Subcutaneous abdominal adipose tissue (tissue), 5 donors: ENCODE measurements around the gene HMGB3.
"Not testable (repeated sequence)": the region's sequence is repeated elsewhere in the genome, so short reads cannot be mapped to it uniquely, and the experiment has no call there.

Experiments used
- H3K27ac ChIP-seq: one replicate; pipeline ENCODE4 v1.7.0; 2013; ENCODE audit warnings: low read depth, mild to moderate bottlenecking, inconsistent platforms, low read length, moderate library complexity
- H3K27me3 ChIP-seq, 5 donors: one replicate each; pipeline ENCODE4 v1.7.0; 2013; ENCODE audit warnings: low read length in 5 of 5, inconsistent platforms in 1 of 5; ENCODE audit not compliant: control insufficient read depth in 5 of 5, insufficient read depth in 4 of 5
- H3K36me3 ChIP-seq, 5 donors: one replicate each; pipeline ENCODE4 v1.7.0; 2013; ENCODE audit warnings: low read length in 5 of 5; ENCODE audit not compliant: control insufficient read depth in 5 of 5, insufficient read depth in 5 of 5
- H3K4me1 ChIP-seq, 5 donors: one replicate each; pipeline ENCODE4 v1.7.0; 2013; ENCODE audit warnings: low read length in 5 of 5, mild to moderate bottlenecking in 3 of 5, moderate library complexity in 1 of 5; ENCODE audit not compliant: control insufficient read depth in 5 of 5, insufficient read depth in 5 of 5
- H3K4me3 ChIP-seq, 5 donors: one replicate each; pipeline ENCODE4 v1.7.0; 2013; ENCODE audit warnings: low read length in 5 of 5, low read depth in 1 of 5
- H3K9ac ChIP-seq, 5 donors: one replicate each; pipeline ENCODE4 v1.7.0; 2013; ENCODE audit warnings: low read length in 5 of 5, mild to moderate bottlenecking in 4 of 5, moderate library complexity in 3 of 5
- H3K9me3 ChIP-seq, 5 donors: one replicate each; pipeline ENCODE4 v1.7.0; 2013; ENCODE audit warnings: low read length in 5 of 5; ENCODE audit not compliant: control insufficient read depth in 5 of 5
- donor health status: healthy.
- donor health status: healthy.
- donor health status: healthy.
- donor health status: healthy.
- donor health status: healthy.

Gene HMGB3

DNA sequence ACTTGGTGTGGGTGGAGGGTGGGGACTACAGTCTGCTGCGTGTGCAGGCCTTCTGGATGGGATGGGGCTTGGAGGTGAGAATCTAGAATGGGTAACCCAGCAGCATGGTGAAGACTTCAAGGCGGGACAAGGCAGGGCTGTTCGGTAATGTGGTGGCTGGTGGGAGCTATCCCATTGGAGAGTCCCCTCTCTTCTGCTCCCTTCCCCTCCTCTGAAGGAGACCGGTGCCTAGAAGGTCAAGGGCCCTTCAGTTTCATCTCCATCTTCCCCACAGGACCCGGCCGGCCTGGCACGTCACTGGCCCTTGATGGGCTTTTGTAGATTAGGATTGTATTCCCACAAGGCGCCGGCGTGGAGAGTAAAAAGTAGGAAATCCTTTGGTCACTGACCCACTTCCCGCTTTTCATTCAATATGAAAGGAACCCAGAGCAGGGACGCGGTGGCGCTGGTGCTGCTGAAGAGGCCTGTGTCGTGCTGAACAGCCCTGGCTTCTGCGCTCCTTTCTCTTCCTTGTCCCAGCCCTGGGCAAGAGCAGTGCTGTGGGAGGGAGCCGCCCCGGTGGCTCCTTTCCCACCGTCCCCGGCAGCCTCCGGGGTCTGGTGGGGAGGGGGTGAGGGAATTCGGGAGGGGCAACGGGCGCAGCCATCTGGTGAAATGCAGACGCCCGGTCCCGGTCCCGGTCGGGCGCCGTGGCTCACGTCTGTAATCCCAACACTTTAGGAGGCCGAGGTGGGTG, 7.3 kb upstream of the HMGB3 start:
- Histone ChIP-seq H3K27me3 (no peaks in the 10 kb centered on the region), H3K4me1 (peaks cover 0 to 2% (median 0%) of the 10 kb centered on the region in 5 donors), H3K36me3 (no peaks in the 10 kb centered on the region), H3K4me3 (peak overlapping the region in 1 of 5 donors; percentile 17), H3K9me3 (peaks cover 0 to 2% (median 0%) of the 10 kb centered on the region in 5 donors), H3K27ac (no peak overlapping the region), H3K9ac (no peak overlapping the region)

DNA sequence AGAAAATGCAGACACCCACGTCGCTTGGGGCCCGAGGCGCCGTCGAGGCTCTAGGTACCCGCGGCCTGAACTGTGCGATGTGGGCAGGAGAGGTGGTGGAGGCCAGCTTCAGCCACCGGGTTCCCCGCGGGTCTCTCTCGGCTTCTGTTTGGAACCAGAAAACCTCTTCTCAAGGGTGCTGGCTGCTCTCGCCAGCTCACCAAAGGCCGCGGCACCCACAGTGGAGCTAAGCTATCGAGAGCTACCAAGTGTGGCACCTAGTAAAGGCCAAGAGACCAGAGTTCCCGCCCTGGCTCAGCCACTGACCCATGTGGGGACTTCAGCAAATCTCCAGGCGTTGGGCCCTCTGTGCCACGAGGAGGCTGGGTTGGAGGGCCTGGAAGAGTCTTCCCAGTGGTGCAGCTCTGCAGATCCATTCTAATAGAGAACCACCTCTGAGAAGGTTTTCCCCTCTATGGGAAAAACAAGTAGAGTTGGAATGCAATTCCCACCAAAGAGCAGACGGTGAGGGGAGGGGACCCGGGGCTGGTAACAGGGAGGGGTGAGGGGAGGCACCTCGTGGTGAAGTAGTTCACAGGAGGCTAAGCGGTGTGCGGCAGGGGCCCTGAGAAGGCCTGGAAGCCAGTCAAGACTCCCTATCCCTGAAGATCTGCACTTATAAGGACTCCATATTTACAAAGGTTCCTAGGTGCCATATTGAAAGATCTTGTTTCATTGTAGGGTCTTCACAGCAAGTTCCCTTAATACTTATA, 5.5 kb upstream of the HMGB3 start:
- Histone ChIP-seq H3K4me1 (peaks cover 0 to 4% (median 3%) of the 10 kb centered on the region in 5 donors), H3K27me3 (peaks cover 0 to under 1% (median 0%) of the 10 kb centered on the region in 5 donors), H3K9ac (no peak overlapping the region), H3K36me3 (no peaks in the 10 kb centered on the region), H3K27ac (no peak overlapping the region), H3K4me3 (no peak overlapping the region), H3K9me3 (peaks cover 0 to 2% (median 0%) of the 10 kb centered on the region in 5 donors)

DNA sequence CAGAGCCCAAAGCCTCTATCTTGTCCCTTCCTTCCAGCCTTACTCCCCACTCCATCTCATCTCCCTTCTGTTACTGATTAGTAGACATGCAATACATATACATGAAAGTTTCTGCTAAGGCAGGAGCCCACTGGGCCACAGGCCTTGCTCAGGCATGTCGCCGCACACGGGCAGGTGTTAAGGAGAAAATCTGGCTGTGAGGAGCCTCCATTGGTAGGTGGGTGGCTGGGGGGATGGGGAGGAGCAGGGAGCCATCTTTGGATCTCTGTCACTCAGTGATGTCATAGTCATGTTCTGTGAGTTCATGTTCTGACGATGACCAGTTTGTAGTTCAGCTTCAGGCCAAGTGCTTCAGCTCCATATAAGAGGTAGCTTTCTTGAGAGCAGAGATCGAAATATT, 2.9 kb upstream of the HMGB3 start:
- no peaks in the 10 kb centered on the region for H3K36me3 ChIP-seq
- H3K9ac ChIP-seq: no peak overlapping the region
- H3K4me1 ChIP-seq: peaks cover 2 to 13% (median 9%) of the 10 kb centered on the region in 5 donors
- no peak overlapping the region for H3K4me3 ChIP-seq
- peaks cover 0 to 4% (median 0%) of the 10 kb centered on the region in 5 donors for H3K27me3 ChIP-seq
- H3K27ac ChIP-seq: no peak overlapping the region
- peaks cover 0 to 2% (median 0%) of the 10 kb centered on the region in 5 donors for H3K9me3 ChIP-seq

DNA sequence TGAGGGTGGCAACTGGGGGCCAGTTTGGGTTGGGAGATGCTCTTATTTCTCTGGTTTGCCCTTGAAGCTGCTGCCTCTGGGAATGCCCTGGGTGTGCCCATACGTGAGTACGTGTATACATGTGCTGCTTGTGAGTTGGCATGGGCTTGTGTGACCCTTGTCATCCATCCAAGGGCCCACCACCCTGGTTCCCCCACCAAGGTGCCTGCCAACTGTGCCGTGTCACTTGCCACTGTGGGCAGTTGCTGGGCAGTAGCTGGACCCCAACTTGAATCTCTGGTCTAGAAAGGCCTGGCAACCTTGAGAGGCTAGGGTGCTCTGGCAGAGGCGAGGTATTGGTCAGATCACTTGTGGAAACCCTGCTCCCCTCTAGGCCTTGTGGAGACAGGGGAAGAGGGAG, 2.4 kb upstream of the HMGB3 start:
- Histone ChIP-seq H3K27ac (no peak overlapping the region), H3K4me1 (peaks cover 2 to 11% (median 9%) of the 10 kb centered on the region in 5 donors), H3K9ac (no peak overlapping the region), H3K27me3 (peaks cover 0 to 4% (median 0%) of the 10 kb centered on the region in 5 donors), H3K4me3 (no peak overlapping the region), H3K36me3 (no peaks in the 10 kb centered on the region), H3K9me3 (peaks cover 0 to 2% (median 0%) of the 10 kb centered on the region in 5 donors)

DNA sequence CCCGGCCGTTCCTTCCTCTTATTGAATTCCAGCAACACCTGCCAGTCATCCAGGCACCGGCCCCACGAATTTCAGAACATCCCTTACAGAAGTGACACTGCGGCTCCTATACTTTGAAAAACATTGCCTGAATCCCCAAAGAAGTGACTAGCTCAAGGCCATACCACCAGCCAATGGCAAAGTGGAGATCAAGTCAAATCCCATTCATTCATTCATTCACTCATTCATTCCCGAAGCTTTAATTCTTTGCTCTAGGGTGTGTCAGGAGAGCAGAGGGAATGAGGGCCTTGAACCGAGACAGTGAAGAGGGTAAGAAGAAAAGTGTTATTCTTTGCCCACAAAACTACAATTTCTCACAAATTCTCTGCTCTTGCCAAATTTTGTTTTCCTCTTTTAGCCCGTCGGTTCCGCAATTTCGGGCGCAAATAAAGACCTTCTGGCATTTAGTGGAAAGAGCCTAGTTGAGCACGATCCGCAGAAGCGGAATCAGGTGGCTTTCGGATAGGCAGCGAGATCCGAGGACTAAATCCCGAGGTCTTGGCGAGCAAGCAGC, 824 bp upstream of the HMGB3 start:
- Histone ChIP-seq H3K9ac (peak overlapping the region in 3 of 5 donors; percentile 12 to 62 (median 51)), H3K36me3 (no peaks in the 10 kb centered on the region), H3K27me3 (peaks cover 0 to 4% (median 0%) of the 10 kb centered on the region in 5 donors), H3K27ac (no peak overlapping the region), H3K4me1 (peaks cover 2 to 11% (median 9%) of the 10 kb centered on the region in 5 donors), H3K9me3 (no peaks in the 10 kb centered on the region), H3K4me3 (peak overlapping the region in 4 of 5 donors; percentile 53 to 67 (median 62))

DNA sequence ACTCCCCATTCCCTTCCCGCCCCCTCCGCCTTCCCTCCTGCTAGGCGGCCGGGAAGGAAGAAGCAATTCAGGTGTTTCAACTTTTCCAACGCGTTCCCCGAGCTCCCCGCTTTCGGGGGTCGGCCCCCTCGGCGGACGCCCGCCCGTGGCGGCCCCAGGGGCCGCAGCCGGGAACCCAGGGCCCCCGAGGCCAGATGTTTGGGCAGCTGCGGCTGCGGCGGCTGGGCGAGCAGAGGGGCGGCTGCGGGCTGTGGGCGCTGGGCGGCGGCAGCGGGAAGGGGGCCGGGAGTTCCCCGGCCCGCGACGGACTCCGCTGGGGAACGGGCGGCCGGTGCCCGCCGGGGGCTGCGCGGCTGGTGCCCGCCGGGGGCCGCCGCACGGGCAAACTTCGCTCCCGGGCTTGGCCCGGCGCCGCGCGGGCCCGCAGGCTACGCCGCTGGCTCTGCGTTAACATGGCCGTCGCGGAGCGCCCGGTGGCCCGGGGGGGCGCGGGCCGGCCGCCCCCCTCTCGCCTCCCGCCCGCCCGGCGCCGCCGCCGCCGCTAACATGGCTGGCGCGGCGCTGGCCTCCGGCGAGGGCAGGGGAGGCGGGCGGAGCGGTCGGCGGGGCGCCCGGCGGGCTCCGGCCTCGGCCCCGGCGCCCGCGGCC, 510 bp downstream of the HMGB3 start:
- no peaks in the 10 kb centered on the region for H3K36me3 ChIP-seq
- H3K4me1 ChIP-seq: peaks cover 2 to 11% (median 9%) of the 10 kb centered on the region in 5 donors
- H3K27me3 ChIP-seq: peaks cover 0 to 4% (median 0%) of the 10 kb centered on the region in 5 donors
- peak overlapping the region in 4 of 5 donors; percentile 38 to 67 (median 50) for H3K4me3 ChIP-seq
- no peaks in the 10 kb centered on the region for H3K9me3 ChIP-seq
- no peak overlapping the region for H3K27ac ChIP-seq
- no peak overlapping the region for H3K9ac ChIP-seq

DNA sequence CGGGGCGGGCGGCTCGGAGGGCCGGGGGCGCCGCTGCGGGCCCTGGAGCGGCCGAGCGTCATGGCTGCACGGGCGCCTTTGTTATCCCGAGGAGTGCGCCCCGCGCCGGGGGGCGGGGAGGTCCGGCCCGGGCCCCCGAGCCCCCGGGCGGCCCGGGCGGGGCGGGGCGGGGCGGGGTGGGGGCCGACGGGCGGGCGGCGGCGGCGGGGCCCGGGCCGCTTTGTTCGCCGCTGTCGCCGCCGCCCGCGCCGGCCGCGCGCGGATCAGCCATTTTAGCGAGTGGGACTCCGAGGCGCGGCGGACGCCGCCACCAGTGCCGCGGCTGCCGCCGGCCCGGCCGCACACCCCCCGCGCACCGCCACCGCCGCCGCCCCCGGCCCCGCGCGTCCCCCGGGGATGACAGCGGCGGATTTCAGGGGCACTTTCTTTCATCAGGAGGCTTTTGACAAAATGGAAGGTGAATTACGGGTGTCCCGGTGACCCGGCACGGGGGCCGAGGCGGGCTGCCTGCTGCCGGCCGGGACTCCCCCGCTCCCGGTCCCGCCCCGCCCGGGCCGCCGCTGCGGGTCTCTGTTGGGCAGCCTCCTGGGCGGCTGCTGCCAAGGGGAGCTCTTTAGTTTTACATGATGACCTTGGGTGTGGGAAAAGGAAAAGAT, 1.2 kb downstream of the HMGB3 start:
- H3K9me3 ChIP-seq: no peaks in the 10 kb centered on the region
- no peaks in the 10 kb centered on the region for H3K36me3 ChIP-seq
- H3K9ac ChIP-seq: peak overlapping the region in 1 of 5 donors; percentile 8
- H3K27ac ChIP-seq: no peak overlapping the region
- peaks cover 2 to 11% (median 9%) of the 10 kb centered on the region in 5 donors for H3K4me1 ChIP-seq
- peaks cover 0 to 4% (median 0%) of the 10 kb centered on the region in 5 donors for H3K27me3 ChIP-seq
- peak overlapping the region in 4 of 5 donors; percentile 6 to 58 (median 44) for H3K4me3 ChIP-seq

DNA sequence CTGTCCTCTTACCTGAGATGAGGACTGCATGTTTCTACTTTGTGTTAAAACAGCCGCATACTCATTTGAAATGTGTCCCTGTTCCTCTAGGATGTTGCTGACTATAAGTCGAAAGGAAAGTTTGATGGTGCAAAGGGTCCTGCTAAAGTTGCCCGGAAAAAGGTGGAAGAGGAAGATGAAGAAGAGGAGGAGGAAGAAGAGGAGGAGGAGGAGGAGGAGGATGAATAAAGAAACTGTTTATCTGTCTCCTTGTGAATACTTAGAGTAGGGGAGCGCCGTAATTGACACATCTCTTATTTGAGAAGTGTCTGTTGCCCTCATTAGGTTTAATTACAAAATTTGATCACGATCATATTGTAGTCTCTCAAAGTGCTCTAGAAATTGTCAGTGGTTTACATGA, 4.6 kb downstream of the HMGB3 start:
- H3K9ac ChIP-seq, H3K9me3 ChIP-seq, H3K27ac ChIP-seq, H3K36me3 ChIP-seq, H3K4me3 ChIP-seq, H3K4me1 ChIP-seq, H3K27me3 ChIP-seq: not testable (repeated sequence)

DNA sequence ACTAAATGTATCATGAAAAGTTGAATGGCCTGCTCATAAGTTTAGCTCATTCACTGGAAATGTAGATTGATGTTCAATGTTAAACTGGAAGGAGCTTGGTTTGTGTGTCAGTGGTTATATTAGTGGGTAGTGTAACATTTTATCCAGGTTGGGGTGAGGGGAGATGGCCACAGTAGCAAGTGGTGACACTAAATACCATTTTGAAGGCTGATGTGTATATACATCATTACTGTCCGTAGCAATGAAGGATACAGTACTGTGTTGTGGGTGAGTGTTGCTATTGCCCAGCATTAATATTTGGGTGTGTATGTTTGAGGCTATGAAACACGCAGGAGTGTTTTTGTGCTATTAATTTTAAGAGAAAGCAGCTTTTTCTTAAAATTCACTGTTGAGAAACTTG, 6.3 kb downstream of the HMGB3 start:
- Histone ChIP-seq H3K27me3 (peaks cover 0 to 4% (median 0%) of the 10 kb centered on the region in 5 donors), H3K9ac (no peak overlapping the region), H3K9me3 (no peaks in the 10 kb centered on the region), H3K4me3 (no peak overlapping the region), H3K4me1 (peaks cover 0 to 6% (median 4%) of the 10 kb centered on the region in 5 donors), H3K27ac (no peak overlapping the region), H3K36me3 (no peaks in the 10 kb centered on the region)
